SIG-M5 treated with dmso at 0.1 percent for 504 hours (cell line): Measurements from ENCODE around the gene ARHGEF4.

Source experiments
- DNase-seq: peaks from one replicate; lab custom pipeline; 2025; ENCODE audit not compliant: unreplicated experiment; lab: John Stamatoyannopoulos, UW

ARHGEF4 gene

DNA sequence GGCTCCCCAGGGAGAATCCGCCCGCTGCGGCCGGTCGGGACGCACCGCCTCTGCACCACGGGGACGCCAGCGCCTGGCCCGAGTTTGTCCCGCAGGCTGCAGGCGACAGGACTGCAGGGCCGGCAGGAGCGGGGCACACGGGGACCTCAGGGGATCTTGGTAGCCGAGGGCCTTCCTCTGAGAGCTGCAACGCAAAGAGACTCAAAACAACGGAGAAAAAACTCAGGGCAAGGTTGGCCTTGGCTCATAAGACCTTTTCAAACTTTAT, 79.7 kb downstream of the ARHGEF4 start:
- no peak for DNase-seq

DNA sequence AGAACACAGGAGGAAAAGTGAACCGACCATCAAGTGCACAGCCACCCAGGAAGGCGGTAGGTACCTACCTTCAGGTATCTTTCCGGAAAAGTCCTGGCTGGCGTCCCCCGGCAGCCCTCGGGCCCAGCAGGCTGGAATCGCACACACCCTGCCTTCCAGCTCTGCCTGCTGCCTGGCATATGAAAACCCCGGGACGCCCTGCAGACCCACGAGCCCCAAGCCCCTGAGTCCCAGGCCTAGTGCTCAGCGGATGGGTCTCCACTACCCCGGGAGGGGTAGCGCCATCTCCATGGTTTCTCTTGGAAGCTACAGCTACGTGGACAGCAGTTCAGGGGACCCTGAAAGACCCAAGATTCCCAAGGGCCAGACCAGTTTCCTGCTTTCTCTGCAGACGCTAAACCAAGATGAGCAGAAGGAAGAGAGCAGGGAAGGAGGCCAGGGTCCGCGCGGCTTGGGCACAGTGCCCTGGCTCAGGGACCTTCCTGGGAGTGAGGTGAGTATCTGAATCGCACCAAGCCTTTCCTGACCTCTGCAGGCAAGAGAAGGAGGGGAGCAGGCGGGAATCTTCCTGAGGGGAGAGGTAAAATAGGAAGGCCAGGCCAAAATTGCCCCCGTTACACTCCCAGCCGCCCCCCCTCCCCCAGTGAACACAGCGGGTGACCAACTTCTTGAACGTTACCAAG, 80.4 kb downstream of the ARHGEF4 start:
- no peak for DNase-seq

DNA sequence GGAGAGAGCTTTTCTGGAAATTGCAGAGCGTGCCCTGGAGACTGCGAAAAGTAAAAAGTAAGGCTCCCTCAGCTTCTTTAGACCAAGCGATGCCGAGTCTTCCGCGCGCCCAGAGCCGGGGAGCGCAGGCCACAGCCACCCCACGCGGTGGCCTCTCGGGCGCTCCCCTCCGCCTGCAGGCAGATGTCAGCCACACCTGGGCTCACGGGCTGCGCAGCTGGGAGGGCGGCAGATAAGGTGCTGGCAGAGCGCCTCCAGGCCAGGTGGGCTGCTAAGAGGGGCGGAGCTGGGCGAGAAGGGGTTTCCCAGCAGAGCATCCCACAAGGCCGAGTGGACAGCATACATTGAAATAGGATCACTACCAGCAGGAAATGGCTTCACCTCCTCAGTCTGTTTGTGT, 81.7 kb downstream of the ARHGEF4 start:
- DNase-seq, result no peak

GRCh38 chr2:130920415-130921163, 83.9 kb downstream of the ARHGEF4 start:
- DNase-seq, result peak; percentile 46

GRCh38 chr2:130921164-130921476, 84.4 kb downstream of the ARHGEF4 start:
- DNase-seq, result no peak

GRCh38 chr2:130922417-130922816, 85.7 kb downstream of the ARHGEF4 start:
- no peak for DNase-seq

GRCh38 chr2:130928385-130928784, 91.7 kb downstream of the ARHGEF4 start:
- DNase-seq, result no peak

GRCh38 chr2:130930740-130931659, 94.3 kb downstream of the ARHGEF4 start:
- DNase-seq, result no peak

DNA sequence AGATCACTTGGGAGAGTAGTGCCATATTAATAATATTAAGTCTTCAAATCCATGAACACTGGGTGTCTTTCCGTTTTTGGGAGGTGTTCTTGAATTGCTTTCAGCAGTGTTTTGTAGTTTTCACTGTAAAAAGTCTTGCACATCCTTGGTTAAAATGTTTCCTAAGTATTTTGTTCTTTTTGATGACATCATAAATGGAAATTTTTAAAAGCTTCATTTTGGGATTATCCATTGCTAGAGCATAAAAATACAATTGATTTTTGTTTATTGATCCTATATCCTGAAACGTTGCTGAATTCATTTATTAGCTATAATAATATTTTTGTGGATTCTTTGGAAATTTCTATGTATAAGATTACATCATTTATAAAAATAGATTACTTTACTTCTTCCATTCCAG, 96.8 kb downstream of the ARHGEF4 start:
- DNase-seq, result no peak

DNA sequence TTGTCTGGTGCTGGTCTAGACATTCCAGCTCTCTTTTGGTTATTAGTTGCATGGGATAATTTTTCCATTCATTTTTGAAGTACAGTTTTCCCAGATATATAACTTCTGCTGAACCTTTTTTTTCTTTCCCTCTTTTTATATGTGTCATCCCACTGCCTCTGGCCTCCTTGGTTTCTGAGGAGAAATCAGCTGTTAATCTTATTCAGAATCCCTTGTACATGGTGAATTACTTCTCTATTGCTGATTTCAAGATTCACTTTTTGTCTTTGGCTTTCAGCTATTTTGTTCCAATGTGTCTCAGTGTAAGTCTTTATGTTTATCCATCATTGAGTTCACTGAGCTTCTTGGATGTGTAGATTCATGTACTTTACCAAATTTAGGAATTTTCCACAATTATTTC, 99.7 kb downstream of the ARHGEF4 start:
- no peak for DNase-seq

DNA sequence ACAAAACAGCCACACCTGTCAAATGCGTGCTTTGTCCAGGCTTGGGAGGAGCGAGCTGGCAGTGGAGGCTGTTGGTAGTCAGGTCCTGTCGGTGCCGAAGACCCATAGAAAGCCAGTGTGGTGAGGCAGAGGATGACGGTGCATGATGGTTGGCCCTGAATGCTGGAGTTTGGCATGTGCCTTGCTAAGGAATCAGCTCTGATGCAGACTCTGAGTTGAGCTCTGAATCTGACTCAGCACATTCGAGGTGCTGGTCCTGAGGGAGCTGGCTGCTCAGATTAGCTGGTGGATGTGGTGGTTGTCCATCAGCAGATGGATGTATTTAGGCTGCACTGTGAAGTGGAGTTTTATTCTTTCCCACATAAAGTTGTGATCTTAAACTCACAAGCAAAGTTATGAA, 111.3 kb downstream of the ARHGEF4 start:
- no peak for DNase-seq

DNA sequence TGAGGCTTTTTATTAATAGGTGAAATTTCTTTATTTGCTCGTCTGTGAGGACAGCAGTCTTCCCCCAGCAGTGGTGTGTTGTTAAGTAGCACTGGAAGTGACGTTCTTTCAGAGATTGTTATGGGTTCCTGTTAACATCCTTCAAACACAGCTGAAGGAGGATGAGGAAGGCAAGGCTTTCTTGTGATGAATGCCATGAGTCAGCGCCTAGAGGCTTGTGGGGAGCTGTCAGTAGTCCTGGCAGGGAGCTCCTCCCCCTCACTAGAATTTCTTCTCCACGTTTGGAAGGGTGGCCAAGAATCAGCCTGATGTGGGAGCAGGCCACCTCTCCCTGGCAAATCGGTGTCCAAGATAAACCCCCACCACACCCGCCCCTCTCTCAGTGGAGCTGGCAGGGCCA, 113.2 kb downstream of the ARHGEF4 start:
- DNase-seq, result no peak

GRCh38 chr2:130951018-130951417, 114.3 kb downstream of the ARHGEF4 start:
- DNase-seq, result no peak

DNA sequence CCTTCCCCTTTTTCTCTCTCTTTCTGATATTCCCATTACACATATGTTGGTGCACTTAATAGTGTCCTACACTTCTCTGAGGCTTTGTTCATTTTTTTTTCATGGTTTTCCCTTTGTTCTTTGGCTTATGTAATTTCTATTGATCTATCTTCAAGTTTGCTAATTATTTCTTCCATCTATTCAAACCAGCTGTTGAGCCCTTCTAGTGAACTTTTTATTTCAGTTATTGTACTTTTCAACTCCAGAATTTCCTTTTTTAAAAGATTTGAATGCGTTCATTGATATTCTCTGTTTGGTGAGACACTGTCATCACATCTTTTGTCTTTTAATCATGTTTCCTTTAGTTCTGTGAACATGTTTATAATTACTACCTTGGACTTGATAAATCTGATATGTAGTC, 118.2 kb downstream of the ARHGEF4 start:
- DNase-seq, result no peak

- no peak for DNase-seq
Measured at GRCh38 chr2:130957915-130958314, 121.2 kb downstream of the ARHGEF4 start.

DNA sequence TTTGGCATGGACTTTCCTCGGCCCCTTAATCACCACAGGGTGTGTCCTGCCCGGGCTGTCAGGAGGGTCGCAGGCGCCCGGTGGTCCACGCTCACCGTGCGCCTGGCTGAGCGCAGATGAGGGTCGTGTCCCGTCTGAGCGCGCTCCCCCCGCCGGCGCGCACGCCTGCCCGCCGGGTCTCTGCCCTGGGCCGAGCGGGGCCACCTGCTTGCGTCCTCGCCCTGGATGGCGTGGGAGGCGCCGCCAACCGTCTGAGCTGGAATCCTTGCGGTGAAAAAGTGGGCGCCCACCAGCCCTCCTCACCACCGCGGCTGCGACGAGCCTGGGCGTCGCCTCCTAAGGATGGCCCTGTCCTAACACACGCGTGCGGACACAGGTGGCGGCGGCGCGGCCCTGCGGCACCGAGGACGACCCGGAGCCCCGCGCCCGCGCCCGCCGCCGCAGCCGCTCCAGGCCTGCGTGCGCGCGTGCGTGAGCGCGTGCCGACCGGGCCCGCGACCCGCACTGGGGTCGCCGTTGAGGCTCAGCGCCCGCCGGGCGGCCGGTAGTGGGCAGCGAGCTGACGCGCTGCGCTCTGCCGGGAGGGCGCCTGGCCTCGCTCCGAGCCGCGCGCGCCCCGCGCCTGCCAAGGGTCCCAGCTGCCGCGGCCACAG, 126.6 kb downstream of the ARHGEF4 start:
- DNase-seq, result no peak

- DNase-seq, result peak; percentile 10
Measured at GRCh38 chr2:130963849-130964793, 127.4 kb downstream of the ARHGEF4 start.

GRCh38 chr2:130964931-130965330, 128.2 kb downstream of the ARHGEF4 start:
- no peak for DNase-seq

DNA sequence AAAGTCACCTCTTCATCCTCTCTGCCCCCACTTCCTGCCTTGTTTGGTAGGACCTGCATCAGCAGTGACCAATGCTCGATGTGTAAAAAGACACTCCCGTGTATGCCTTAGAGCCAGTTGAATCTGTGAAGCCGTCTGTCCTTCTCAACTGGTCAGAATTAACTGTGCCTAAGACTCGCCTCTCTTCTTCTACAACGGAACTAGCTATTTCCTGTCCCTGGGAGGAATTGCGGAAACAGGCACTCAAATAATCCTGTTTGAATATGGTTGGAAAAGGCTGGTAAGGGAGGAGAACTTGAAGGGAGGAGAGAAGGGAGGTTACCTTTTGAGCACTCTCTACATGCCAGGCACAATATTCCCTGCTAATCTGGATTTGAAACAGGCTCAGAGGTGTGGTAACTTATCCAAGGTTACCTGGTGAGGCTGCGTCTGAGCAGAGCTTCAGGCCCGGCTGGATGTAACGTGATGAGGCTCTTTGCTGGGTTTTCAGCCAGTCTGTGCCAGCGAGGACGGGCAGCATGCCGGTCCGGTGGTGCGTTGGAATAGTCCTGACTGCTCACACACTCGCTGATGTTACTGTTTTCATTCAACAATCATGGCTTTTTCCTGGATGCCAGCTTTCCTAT, 129.5 kb downstream of the ARHGEF4 start:
- no peak for DNase-seq
